Activated naive CD4-positive, alpha-beta T cell treated with anti-CD3 and anti-CD28 coated beads for 36 hours (primary cell): Measurements from ENCODE around the gene FBXL16. TPM values are rescaled to one million over a fixed set of nuclear protein-coding genes. Genes with fewer than 3 reads are reported as not detected.

ENCODE experiments used
- CTCF ChIA-PET: fragments of 350-600 bp; sonication (Branson Sonifier 250); formaldehyde crosslinking; loops from one replicate; lab custom pipeline; 2021; ENCODE audit warnings: antibody characterized with exemption; lab: Charles Lee
- DNase-seq: peaks from one replicate; pipeline ENCODE4 v3.0.0-alpha.2; 2020
- H3K27ac Mint-ChIP-seq: one replicate; pipeline ENCODE4 v1.8.0; 2021; ENCODE audit warnings: mild to moderate bottlenecking, mixed read lengths
- H3K27me3 Mint-ChIP-seq: one replicate; pipeline ENCODE4 v1.8.0; 2021; ENCODE audit warnings: low read depth, mixed read lengths
- H3K36me3 Mint-ChIP-seq: one replicate; pipeline ENCODE4 v1.8.0; 2021; ENCODE audit warnings: low read depth, mixed read lengths
- H3K4me1 Mint-ChIP-seq: one replicate; pipeline ENCODE4 v1.8.0; 2021; ENCODE audit warnings: low read depth, mixed read lengths
- H3K4me3 Mint-ChIP-seq: one replicate; pipeline ENCODE4 v1.8.0; 2021; ENCODE audit warnings: mild to moderate bottlenecking, moderate library complexity, mixed read lengths
- H3K9me3 Mint-ChIP-seq: one replicate; pipeline ENCODE4 v1.8.0; 2021; ENCODE audit warnings: mixed read lengths
- intact Hi-C: fragments of 100-400 bp; cut with micrococcal nuclease; formaldehyde crosslinking; loops from one replicate; pipeline ENCODE4 v1.15.1; 2023
- total RNA-seq, 2 experiments: library from RNA; stranded (reverse); gene quantifications; one replicate each; pipeline ENCODE4 v1.2.3, GENCODE V29; 2021

FBXL16 gene
- total RNA-seq, 2 experiments from 2014 or later: 3.7 to 5.7 TPM

DNA sequence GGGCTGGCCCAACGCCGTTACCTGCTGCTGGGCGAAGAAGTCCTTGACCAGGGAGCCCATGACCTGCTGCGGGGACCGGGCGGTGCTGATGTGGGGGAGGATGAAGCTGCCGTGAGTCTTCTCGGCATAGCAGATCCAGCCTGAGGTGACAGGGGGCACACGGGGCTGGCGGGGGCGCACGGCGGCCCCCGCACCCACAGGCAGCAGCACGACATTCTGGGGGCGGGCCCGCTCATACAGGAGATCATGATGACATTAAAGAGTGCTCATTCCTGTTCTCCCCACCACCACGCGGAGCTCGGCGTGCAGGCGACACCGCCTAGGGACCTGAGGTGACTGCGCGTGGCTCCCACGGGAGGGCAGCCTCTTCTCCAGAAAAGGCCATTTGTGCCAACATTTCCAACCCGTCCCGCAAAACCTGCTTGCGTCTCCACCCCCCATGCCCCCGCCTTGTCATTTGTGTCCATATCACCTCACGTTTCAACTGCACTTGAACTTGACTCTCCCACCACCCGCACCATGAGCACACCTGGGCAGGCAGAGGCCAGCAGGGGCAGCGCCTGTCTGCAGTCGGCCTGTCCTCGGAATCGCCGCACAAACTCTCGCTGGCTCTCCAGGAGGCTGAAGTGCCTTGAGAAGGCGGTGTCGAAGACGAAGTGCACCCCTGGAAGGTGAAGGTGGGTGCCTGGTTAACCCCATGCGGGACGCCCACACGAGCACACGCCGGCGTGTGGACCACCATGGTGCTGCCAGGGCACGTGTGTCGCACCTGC is 28.8 kb upstream of the FBXL16 start:
- Mint-ChIP-seq H3K9me3 (no peaks in the 10 kb centered on the region), H3K36me3 (peaks cover 15% of the 10 kb centered on the region), H3K4me1 (peaks cover 12% of the 10 kb centered on the region), H3K4me3 (no peak overlapping the region), H3K27me3 (no peaks in the 10 kb centered on the region), H3K27ac (no peak overlapping the region)
- intact Hi-C loops: no loop called here
- CTCF ChIA-PET: interaction anchor here (1.0 to 1.1 kb wide), 2 partner anchors 10 to 67 kb away, joined by 3 to 5 read pairs; partner anchors contain the start of gene RHOT2
- no peak for DNase-seq

DNA sequence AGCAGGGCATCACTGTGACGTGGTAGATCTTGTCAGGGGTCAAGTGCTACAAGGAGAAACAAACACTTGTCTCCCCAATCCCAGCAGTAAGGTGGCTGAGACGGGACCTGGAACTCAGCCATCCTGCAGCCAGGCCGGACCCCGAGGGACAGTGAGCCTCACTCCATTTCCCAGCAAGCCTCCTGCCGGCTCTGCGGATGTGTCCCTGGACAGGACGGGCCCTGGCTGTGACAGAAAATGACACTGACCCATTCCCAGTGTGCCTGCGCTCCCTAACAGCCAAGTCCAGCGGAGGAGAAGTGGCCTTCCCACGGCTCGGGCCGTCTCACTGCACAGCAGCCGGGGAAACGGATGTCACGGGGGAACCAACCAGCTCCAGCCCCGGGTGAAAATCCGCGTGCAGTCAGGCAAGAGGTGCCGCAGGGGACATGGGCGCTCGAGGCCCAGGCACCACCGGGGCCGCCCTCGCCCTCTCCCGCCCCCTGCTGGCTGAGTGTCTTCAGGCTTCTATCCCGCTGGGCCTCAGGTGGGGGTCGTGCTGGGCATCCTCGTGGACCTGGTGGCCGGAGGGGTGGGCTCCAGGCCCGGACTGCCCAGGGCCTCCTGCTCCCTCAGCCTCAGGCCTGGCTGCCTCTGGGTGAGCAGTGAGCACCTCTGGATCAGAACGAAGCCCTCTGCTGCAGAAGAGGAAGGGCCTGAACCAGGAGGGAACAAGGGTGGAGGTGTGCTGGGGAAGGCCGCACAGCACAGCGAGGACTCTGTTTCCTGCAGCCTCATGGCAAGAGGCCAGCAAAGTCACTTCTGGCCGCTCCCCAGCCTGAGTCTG is 28.0 kb upstream of the FBXL16 start:
- DNase-seq: peak; percentile 42
- intact Hi-C loops: no loop called here
- Mint-ChIP-seq H3K27ac (no peak overlapping the region), H3K9me3 (no peaks in the 10 kb centered on the region), H3K36me3 (peaks cover 12% of the 10 kb centered on the region), H3K4me3 (no peak overlapping the region), H3K27me3 (no peaks in the 10 kb centered on the region), H3K4me1 (peaks cover 12% of the 10 kb centered on the region)
- CTCF ChIA-PET: no interaction called here

GRCh38 chr16:732936-733335 is 27.3 kb upstream of the FBXL16 start:
- no peak overlapping the region for H3K27ac Mint-ChIP-seq
- H3K36me3 Mint-ChIP-seq: peaks cover 10% of the 10 kb centered on the region
- H3K4me1 Mint-ChIP-seq: peaks cover 12% of the 10 kb centered on the region
- no peak overlapping the region for H3K4me3 Mint-ChIP-seq
- CTCF ChIA-PET: interaction anchor here (0.7 kb wide), 1 partner anchor 9 kb away, joined by 3 read pairs; no protein-coding TSS in a partner anchor
- H3K9me3 Mint-ChIP-seq: no peaks in the 10 kb centered on the region
- intact Hi-C loops: no loop called here
- no peaks in the 10 kb centered on the region for H3K27me3 Mint-ChIP-seq
- DNase-seq: no peak

DNA sequence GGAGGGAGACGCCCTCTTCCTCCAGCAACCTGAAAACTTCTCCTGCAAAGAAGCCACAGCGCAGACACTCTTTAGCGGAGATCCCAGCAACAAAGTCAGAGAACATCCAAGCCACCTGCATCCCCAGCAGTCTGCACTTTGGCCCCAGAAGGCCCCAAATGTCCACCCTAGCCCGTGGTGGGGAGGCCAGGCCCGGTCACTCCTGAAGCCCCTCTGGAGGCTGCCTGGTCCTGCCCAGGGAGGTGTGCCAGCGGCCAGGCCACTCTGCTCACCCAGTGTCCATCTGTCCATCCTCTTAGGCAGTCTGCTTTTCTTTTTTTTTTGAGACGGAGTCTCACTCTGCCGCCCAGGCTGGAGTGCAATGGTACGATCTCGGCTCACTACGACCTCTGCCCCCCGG is 26.7 kb upstream of the FBXL16 start:
- H3K27ac Mint-ChIP-seq: no peak overlapping the region

DNA sequence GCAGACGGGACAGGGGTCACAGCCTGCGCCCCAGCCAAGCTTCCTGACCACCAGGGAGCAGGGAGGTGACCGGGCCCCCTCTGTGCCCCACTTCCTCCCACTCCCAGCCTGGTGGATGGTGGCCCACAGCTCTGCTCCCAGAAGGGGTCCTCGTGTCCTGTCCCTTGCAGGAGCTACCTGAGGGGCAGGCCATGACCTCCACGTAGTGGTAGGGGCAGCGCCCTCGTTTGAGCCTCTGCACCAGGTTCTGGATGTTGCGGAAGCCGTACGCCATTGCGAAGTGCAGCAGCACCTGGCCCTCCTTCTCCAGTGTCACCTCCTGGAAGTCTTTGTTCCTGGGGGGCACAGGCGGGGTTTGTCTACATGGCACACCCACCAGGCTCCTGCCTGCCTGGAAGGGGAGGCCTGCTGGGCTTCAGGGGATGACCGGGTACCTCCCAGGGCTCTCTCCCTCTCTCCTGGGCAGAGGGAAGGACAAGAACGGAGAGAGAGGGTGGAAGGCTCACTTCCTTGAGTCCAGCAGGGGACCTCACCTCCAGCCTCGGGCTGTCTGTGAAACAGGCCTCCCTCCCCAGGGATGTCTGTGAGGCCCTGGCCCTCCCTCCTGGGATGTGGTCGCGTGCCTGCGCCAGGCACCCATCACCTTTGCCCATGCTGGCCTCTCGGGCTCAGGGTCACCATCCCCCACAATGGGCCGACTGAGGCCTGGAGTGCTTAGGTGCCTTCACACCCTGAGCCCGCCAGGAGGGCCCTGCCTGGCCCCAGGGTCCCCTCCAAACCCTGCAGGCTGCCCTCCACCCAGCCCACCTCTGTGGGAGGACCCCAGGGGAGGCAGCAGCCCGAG is 25.3 kb upstream of the FBXL16 start:
- Mint-ChIP-seq H3K4me3 (no peak overlapping the region), H3K9me3 (no peaks in the 10 kb centered on the region), H3K27ac (no peak overlapping the region), H3K27me3 (no peaks in the 10 kb centered on the region), H3K36me3 (peaks cover 5% of the 10 kb centered on the region), H3K4me1 (peaks cover 8% of the 10 kb centered on the region)
- CTCF ChIA-PET: interaction anchor here (2.2 kb wide), 1 partner anchor 19 kb away, joined by 8 read pairs; no protein-coding TSS in a partner anchor
- DNase-seq: no peak
- intact Hi-C loops: no loop called here

More for the DNA sequence above, 26.7 kb upstream of the FBXL16 start:
- Mint-ChIP-seq H3K4me1 (peaks cover 10% of the 10 kb centered on the region), H3K36me3 (peaks cover 7% of the 10 kb centered on the region), H3K27me3 (no peaks in the 10 kb centered on the region), H3K4me3 (no peak overlapping the region), H3K9me3 (no peaks in the 10 kb centered on the region)
- CTCF ChIA-PET: interaction anchor here (0.7 to 2.2 kb wide), 3 partner anchors 8 to 29 kb away, joined by 3 to 8 read pairs (median 3); no protein-coding TSS in a partner anchor
- intact Hi-C loops: no loop called here
- no peak for DNase-seq

DNA sequence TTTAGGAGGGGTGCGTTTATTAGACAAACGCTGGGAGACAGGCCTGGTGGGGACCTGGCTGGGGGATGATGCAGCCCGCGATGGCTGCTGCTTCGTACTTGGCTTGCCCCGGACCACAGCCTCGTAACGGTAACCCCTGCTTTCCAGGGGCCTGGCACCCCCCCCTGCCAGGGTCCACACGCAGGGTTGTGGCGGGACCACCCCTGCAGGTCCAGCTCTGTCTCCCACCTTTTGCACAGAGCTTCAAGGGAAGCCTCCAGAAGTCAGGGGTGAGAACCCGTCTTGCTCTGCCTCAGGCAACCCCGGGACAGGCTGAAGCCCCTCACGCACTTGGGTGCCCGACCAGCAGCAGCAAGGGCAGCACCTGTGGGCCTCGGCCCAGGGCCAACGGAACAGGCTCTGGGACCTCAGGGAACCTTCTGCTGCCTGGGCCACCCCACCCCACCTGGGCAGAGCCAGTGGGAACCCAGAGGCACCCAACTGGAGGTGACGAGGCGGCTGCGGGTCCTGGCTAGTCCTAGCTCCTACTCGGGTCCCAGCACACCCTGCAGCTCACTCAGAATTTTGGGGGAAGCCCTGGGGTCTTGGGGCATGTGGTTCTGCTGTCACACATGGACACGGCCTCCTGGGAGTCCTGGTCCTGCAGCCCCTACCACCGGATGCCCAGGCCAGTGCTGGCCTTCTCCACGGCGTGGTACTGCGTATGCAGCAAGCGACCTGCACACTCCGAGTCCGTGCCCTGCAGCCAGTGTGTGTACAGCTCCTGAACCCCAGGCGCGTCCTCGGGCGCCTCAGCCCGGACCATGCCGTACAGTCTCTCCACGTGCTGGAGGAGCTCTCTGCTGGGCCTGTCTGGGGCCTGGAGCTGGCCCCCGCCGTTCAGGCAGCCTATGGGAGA is 24.4 kb upstream of the FBXL16 start:
- Mint-ChIP-seq H3K36me3 (peaks cover 5% of the 10 kb centered on the region), H3K27me3 (no peaks in the 10 kb centered on the region), H3K4me1 (peaks cover 2% of the 10 kb centered on the region), H3K27ac (no peak overlapping the region), H3K9me3 (no peaks in the 10 kb centered on the region), H3K4me3 (no peak overlapping the region)
- CTCF ChIA-PET: interaction anchor here (0.7 to 2.2 kb wide), 2 partner anchors 10 to 18 kb away, joined by 3 to 8 read pairs; no protein-coding TSS in a partner anchor
- no peak for DNase-seq
- intact Hi-C loops: no loop called here

GRCh38 chr16:728890-729744 is 23.5 kb upstream of the FBXL16 start:
- no peak for DNase-seq
- Mint-ChIP-seq H3K27me3 (no peaks in the 10 kb centered on the region), H3K27ac (no peak overlapping the region), H3K36me3 (peaks cover 2% of the 10 kb centered on the region), H3K9me3 (no peaks in the 10 kb centered on the region), H3K4me1 (peaks cover 2% of the 10 kb centered on the region), H3K4me3 (peak overlapping the region; percentile 42)
- intact Hi-C loops: no loop called here
- CTCF ChIA-PET: interaction anchor here (0.7 kb wide), 1 partner anchor 9 kb away, joined by 3 read pairs; no protein-coding TSS in a partner anchor

DNA sequence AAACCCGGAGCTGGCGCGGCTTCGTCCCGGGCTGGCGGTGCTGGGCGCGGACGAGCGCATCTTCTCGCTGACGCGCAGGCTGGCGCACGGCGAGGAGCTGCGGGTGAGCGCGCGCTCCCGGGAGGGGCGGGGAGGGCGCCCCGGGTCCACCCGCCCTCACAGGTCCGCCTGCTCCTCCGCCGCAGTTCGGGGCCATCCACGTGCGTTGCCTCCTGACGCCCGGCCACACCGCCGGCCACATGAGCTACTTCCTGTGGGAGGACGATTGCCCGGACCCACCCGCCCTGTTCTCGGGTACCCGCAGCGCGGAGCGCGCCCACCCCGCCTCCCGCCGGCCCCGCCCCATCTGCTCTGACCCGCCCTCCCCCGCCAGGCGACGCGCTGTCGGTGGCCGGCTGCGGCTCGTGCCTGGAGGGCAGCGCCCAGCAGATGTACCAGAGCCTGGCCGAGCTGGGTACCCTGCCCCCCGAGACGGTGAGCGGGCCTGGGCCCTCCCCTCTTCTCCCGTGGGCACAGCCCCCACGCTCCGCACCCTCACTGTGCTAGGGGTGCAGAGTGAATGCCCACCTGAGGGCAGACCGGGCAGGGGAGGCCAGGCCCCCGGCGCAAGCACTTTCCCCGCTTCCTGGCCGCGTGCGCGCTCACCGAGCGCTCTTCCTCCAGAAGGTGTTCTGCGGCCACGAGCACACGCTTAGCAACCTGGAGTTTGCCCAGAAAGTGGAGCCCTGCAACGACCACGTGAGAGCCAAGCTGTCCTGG is 22.7 kb upstream of the FBXL16 start:
- H3K36me3 Mint-ChIP-seq: peaks cover 2% of the 10 kb centered on the region
- CTCF ChIA-PET: no interaction called here
- peak; percentile 48 for DNase-seq
- intact Hi-C loops: no loop called here
- H3K27me3 Mint-ChIP-seq: no peaks in the 10 kb centered on the region
- H3K9me3 Mint-ChIP-seq: no peaks in the 10 kb centered on the region
- peak overlapping the region; percentile 42 for H3K4me3 Mint-ChIP-seq
- no peak overlapping the region for H3K27ac Mint-ChIP-seq
- H3K4me1 Mint-ChIP-seq: peaks cover 4% of the 10 kb centered on the region

DNA sequence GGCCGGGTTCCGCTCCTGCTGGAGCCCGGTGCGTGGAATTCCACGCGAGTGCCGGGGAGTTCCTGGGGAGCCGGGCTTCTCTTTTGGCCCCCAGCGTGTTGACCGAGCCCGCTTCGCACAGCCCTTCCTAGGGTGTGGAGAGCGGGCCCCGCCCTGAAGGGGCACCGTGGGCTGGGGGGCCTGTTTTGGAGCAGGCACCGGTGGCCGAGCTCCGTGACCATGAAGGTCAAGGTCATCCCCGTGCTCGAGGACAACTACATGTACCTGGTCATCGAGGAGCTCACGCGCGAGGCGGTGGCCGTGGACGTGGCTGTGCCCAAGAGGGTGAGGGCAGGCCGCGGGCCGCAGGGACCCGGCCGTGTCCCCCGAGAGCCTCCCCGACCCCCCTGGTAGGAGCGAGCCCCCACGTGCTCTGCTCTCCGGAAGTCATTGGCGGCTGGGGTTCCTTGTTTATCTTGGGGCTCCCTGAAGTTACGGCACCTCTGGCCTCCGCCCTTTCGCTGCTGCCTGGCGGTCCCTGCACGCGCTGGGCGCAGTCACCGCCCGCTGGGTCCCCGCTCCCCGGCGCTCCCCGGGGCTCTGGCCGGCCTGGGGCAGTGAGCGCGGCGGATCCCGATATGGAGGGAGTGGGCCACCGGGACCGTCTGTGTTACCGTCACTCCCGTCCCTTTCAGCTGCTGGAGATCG is 21.8 kb upstream of the FBXL16 start:
- Mint-ChIP-seq H3K27me3 (no peaks in the 10 kb centered on the region), H3K4me3 (peak overlapping the region; percentile 57), H3K9me3 (no peaks in the 10 kb centered on the region), H3K27ac (no peak overlapping the region), H3K4me1 (peaks cover 4% of the 10 kb centered on the region), H3K36me3 (no peaks in the 10 kb centered on the region)
- intact Hi-C loops: no loop called here
- CTCF ChIA-PET: interaction anchor here (1.2 to 1.5 kb wide), 2 partner anchors 8 to 14 kb away, joined by 3 read pairs; no protein-coding TSS in a partner anchor
- peak; percentile 37 for DNase-seq
